ENCODE results near the gene NFS1.

GRCh38 chr20:35637276-35637675 is 61.9 kb downstream of the NFS1 start:
- TF ChIP-seq, protein P1, sequence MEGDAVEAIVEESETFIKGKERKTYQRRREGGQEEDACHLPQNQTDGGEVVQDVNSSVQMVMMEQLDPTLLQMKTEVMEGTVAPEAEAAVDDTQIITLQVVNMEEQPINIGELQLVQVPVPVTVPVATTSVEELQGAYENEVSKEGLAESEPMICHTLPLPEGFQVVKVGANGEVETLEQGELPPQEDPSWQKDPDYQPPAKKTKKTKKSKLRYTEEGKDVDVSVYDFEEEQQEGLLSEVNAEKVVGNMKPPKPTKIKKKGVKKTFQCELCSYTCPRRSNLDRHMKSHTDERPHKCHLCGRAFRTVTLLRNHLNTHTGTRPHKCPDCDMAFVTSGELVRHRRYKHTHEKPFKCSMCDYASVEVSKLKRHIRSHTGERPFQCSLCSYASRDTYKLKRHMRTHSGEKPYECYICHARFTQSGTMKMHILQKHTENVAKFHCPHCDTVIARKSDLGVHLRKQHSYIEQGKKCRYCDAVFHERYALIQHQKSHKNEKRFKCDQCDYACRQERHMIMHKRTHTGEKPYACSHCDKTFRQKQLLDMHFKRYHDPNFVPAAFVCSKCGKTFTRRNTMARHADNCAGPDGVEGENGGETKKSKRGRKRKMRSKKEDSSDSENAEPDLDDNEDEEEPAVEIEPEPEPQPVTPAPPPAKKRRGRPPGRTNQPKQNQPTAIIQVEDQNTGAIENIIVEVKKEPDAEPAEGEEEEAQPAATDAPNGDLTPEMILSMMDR (IDR thresholded peaks at IDR 0.05) = no peak
- TF ChIP-seq POLR2A (IDR thresholded peaks at IDR 0.05; ENCODE audit: low read depth) = no peak

Measured in esophagus muscularis mucosa (tissue), 3 donors.